D721Med (cell line): ENCODE data around the gene HSDL2.

Experiments used
- DNase-seq: peaks from one replicate; pipeline ENCODE4 v3.0.0; 2011; ENCODE audit warnings: low spot score; ENCODE audit not compliant: insufficient read length
- FAIRE-seq: peaks from 2 replicates; lab custom pipeline; 2011; peaks lifted over from hg19 to GRCh38; lab: Jason Lieb, UNC
- TF ChIP-seq, protein P1 (sequence below): IDR thresholded peaks from 2 replicates; pipeline ENCODE4 v1.5.1; 2012; ENCODE audit warnings: mild to moderate bottlenecking, control low read depth; ENCODE audit not compliant: insufficient read depth; ENCODE audit errors: missing control alignments

The HSDL2 gene

DNA sequence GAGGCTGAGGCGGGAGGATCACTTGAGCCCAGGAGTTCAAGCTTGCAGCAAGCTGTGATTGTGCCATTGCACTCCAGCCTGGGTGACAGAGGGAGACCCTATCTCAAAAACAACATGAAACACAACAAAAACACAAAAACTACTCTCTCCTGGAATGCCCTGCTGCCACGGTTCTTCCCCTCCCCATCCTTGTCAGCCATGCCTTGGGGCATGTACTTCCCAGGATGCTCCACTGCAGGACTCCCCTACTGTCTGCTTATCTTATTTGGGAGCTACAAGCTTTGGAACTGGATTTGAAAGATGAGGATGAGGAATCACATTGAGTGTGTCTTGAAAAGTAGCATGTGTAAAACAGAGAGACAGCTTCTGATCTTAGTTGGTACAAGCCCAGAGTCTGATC lies 66.6 kb downstream of the HSDL2 start:
- FAIRE-seq: no peak
- TF ChIP-seq, protein P1, sequence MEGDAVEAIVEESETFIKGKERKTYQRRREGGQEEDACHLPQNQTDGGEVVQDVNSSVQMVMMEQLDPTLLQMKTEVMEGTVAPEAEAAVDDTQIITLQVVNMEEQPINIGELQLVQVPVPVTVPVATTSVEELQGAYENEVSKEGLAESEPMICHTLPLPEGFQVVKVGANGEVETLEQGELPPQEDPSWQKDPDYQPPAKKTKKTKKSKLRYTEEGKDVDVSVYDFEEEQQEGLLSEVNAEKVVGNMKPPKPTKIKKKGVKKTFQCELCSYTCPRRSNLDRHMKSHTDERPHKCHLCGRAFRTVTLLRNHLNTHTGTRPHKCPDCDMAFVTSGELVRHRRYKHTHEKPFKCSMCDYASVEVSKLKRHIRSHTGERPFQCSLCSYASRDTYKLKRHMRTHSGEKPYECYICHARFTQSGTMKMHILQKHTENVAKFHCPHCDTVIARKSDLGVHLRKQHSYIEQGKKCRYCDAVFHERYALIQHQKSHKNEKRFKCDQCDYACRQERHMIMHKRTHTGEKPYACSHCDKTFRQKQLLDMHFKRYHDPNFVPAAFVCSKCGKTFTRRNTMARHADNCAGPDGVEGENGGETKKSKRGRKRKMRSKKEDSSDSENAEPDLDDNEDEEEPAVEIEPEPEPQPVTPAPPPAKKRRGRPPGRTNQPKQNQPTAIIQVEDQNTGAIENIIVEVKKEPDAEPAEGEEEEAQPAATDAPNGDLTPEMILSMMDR: no peak
- no peak for DNase-seq

DNA sequence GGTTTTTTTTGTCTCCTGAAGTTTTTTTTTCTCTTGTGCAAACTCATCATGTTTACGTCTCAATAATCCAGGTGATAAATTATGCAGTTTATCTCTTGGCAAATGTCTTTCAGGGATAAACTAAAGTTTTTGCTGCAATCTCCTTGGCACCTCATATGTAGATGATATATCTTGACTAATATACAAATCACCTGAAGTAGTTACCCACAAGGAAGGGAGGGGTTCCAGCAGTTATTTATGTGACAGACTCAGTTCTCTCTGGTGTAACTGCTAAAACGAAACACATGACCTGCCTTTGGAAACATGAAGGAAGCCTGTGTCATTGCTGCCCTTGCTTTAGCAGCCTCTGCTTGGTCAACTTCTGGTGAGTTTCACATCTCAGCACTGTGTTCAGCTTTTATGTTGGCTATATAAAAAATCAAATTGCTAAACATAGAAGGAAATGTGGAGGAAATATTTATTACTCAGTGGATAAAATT lies 67.4 kb downstream of the HSDL2 start:
- FAIRE-seq: no peak
- TF ChIP-seq, protein P1: no peak
- DNase-seq: no peak

DNA sequence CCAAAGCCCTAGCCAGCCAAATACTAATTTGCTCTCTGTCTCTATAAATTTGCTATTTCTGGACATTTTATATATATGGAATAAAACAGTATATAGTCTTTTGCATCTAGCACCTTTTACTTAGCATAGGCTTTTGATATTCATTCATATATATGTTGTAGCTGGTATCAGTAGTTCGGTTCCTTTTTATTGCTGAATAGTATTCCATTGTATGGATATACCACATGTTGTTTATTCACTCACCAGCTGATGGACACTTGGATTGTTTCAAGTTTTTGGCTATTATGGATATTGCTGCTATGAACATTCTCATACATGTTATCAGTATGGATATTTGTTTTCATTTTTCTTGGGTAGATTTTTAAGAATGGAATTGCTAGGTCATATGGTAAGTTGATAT lies 82.9 kb downstream of the HSDL2 start:
- DNase-seq (no peak), FAIRE-seq (peak; percentile 41)
- TF ChIP-seq, protein P1: no peak

DNA sequence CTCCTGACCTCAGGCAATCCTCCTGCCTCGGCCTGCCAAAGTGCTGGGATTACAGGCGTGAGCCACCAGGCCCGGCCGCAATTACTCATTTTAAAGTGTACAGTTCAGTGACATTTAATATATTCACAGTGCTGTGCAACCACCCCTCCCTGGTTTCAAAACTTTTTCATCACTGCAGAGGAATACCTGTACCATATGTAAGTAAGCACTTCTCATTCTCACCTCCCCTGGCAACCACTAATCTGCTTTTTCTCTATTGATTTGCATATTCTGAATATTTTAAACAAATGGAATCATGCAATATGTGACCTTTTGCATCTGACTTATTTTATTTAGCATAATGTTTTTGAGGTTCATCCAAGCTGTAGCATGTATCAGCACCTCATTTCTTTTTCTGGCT lies 85.4 kb downstream of the HSDL2 start:
- FAIRE-seq (no peak), DNase-seq (no peak)
- TF ChIP-seq, protein P1: no peak

DNA sequence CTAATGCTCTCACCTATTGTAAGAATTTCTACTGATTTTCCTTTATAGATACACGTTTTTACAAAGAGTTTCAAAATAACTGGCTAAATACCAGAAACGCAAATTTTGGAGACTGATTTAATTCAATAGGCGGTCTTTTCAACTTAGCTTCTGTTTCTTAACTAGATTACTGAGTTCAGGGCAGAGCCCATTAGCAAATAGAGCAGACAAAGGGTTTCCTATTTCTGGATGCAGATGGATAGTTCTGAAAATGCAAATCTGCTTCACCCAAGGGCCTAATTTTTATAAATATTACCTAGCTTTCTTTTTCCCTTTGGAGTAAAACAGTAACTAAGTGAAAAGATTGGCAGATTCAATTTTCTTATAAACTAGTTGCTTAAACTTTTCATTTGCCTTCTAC lies 93.1 kb downstream of the HSDL2 start:
- TF ChIP-seq, protein P1: no peak
- DNase-seq: no peak
- FAIRE-seq: no peak

DNA sequence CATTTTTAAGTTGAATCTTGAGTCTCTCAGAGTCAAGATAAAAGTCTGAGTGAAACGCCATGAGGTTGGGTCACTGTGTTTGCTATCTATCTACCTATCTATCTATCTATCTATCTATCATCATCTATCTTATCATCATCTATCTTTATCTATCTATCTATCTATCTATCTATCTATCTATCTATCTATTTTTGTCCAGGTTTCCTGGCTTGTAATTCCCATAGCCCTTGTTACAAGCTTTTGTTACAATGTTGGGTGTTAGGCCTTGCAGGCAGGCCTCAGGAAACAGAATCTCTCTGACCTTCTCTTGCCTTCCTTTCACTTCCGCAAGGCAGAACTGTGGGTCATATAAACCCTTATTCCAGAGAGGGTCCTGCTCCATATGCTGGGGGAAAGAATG lies 94.1 kb downstream of the HSDL2 start:
- DNase-seq (no peak), FAIRE-seq (no peak)
- TF ChIP-seq, protein P1: no peak

DNA sequence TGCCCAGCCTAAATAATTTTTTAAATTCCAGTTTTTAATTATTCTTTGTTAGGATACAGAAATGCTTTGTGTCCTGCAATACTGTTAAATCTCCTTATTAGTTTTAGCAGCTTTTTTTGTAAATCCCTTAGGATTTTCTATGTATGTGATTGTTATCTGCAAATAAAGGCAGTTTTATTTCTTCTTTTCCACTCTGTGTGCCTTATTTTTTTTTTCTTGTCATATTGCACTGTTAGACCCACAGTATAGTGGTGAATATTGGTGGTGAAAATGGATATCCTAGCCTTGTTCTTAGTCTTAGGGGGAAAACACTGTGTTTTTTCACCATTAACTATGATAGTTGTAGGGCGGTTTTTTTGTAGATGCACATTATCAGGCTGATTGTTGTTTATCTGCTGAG lies 95.4 kb downstream of the HSDL2 start:
- TF ChIP-seq, protein P1: no peak
- FAIRE-seq (no peak), DNase-seq (no peak)
